MCF 10A (cell line): ENCODE measurements around the gene KCNJ16. TPM values are rescaled to one million over a fixed set of nuclear protein-coding genes. Genes with fewer than 3 reads are reported as not detected.
A peak's percentile ranks its signal among the peaks of the same experiment; 100 is the strongest.

Experiments
- BruUV-seq: library from RNA; stranded (reverse); fragments of 400-500 nt; replicated peaks from 2 replicates; lab custom pipeline; 2021; lab: Mats Ljungman, UMichigan
- CTCF ChIA-PET: fragments of 300-600 bp; sonication (Branson Sonifier 250); formaldehyde crosslinking; extraction: SDS; loops from one replicate; lab custom pipeline; 2021; ENCODE audit warnings: antibody characterized with exemption, inconsistent platforms; lab: Yijun Ruan, JAX
- POLR2A ChIA-PET: fragments of 300-600, 350-650 bp; sonication (Branson Sonifier 250); formaldehyde crosslinking; extraction: SDS; loops from one replicate; lab custom pipeline; 2020; ENCODE audit warnings: antibody characterized with exemption, inconsistent platforms; lab: Yijun Ruan, JAX
- DNase-seq: peaks from one replicate; pipeline ENCODE4 v3.0.0-alpha.2; 2018; ENCODE audit not compliant: unreplicated experiment
- H3K27ac Mint-ChIP-seq: one replicate; pipeline ENCODE4 v1.8.0; 2022; ENCODE audit warnings: mild to moderate bottlenecking, low read depth, mixed read lengths; ENCODE audit not compliant: unreplicated experiment
- H3K27me3 Mint-ChIP-seq: one replicate; pipeline ENCODE4 v1.8.0; 2022; ENCODE audit warnings: mixed read lengths; ENCODE audit not compliant: insufficient read depth, unreplicated experiment
- H3K36me3 Mint-ChIP-seq: one replicate; pipeline ENCODE4 v1.8.0; 2022; ENCODE audit warnings: mild to moderate bottlenecking, moderate library complexity, mixed read lengths; ENCODE audit not compliant: insufficient read depth, unreplicated experiment
- H3K4me1 Mint-ChIP-seq: one replicate; pipeline ENCODE4 v1.8.0; 2022; ENCODE audit warnings: mixed read lengths; ENCODE audit not compliant: insufficient read depth, unreplicated experiment
- H3K4me3 Mint-ChIP-seq: one replicate; pipeline ENCODE4 v1.8.0; 2022; ENCODE audit warnings: mild to moderate bottlenecking, moderate library complexity, mixed read lengths; ENCODE audit not compliant: unreplicated experiment
- H3K9me3 Mint-ChIP-seq: one replicate; pipeline ENCODE4 v1.8.0; 2022; ENCODE audit warnings: mixed read lengths; ENCODE audit not compliant: unreplicated experiment
- intact Hi-C: fragments of 100-400 bp; cut with micrococcal nuclease; formaldehyde crosslinking; loops from 2 replicates; pipeline ENCODE4 v1.14.1; 2022
- total RNA-seq: library from RNA; stranded (reverse); gene quantifications from 2 replicates; pipeline ENCODE4 v1.2.3, GENCODE V29; 2022
- TF ChIP-seq, protein P1 (sequence below): fragments of 200-600 bp; IDR thresholded peaks from one replicate; pipeline ENCODE4 v1.8.0; 2022; ENCODE audit warnings: antibody characterized with exemption, mild to moderate bottlenecking; ENCODE audit not compliant: unreplicated experiment

The KCNJ16 gene
- total RNA-seq, 1 experiment from 2014 or later = 0.42 TPM

DNA sequence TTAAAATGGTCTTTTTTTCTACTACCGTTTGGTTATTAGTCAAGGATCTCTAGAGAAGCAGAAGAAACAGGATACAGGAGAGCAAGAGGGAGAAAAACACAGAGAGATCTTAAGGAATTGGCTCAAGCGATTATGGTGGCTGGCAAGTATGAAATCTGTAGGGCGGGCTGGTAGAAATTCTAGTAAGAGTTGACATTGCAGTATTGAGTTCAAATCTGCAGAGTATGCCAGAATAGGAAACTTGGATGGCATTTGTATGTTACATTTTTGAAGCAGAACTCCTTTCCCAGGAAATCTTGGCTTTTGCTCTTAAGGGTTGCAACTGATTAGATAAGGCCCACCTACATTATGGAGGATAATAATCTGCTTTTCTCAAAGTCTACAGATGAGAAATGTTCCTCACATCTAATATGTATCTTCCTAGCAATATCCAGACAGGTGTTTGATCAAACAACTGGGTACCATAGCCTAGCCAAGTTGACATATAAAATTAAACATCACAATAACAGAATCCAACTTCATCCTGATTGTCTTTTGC is 4.0 kb downstream of the KCNJ16 start:
- intact Hi-C loops = no loop called here
- H3K4me1 Mint-ChIP-seq = peaks cover 45% of the 10 kb centered on the region
- CTCF ChIA-PET = interaction anchor here (0.7 kb wide), 1 partner anchor 256 kb away, joined by 3 read pairs; no protein-coding TSS in a partner anchor
- H3K9me3 Mint-ChIP-seq = no peaks in the 10 kb centered on the region
- POLR2A ChIA-PET = no interaction called here
- no peaks in the 10 kb centered on the region for H3K36me3 Mint-ChIP-seq
- BruUV-seq = no TSS peak
- no peak overlapping the region for H3K27ac Mint-ChIP-seq
- H3K27me3 Mint-ChIP-seq = no peaks in the 10 kb centered on the region
- TF ChIP-seq, protein P1, sequence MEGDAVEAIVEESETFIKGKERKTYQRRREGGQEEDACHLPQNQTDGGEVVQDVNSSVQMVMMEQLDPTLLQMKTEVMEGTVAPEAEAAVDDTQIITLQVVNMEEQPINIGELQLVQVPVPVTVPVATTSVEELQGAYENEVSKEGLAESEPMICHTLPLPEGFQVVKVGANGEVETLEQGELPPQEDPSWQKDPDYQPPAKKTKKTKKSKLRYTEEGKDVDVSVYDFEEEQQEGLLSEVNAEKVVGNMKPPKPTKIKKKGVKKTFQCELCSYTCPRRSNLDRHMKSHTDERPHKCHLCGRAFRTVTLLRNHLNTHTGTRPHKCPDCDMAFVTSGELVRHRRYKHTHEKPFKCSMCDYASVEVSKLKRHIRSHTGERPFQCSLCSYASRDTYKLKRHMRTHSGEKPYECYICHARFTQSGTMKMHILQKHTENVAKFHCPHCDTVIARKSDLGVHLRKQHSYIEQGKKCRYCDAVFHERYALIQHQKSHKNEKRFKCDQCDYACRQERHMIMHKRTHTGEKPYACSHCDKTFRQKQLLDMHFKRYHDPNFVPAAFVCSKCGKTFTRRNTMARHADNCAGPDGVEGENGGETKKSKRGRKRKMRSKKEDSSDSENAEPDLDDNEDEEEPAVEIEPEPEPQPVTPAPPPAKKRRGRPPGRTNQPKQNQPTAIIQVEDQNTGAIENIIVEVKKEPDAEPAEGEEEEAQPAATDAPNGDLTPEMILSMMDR = no peak
- DNase-seq = no peak
- no peak overlapping the region for H3K4me3 Mint-ChIP-seq

DNA sequence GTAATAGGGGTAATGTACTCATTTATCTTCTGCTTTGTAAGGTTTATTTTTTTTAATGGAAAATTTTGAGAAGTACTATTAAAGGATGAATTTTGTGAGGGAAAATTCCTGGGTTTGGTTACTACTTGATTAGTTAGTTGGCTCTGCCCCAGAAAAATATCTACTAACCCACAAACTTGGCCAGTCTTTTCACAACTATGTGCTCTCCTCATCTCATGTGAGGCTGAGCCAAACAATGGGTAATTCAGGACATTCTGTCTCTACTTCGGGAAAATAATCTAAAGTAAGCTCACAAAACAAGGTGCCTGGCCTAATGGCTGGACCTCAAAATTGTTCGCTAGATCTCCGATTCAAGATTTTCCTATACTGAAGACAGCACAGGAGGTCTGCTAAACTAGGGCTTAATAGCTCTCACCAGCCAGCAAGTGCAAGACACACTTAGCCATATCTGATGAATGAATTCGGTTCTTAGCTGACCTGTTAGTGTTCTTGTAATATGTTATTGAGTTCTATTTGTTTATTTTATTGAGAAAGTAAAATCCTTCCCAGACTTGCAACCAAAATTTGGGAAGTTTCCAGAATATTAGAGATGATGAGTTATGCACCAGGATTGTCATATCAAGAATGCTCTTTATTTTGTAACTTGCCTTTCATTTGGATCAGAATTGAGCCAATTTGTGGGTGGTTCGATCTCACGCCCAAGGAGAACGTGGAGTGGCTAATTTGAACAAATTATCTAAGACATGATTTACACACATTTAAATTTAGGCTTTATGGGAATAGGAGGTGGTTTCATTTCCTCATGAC is 5.7 kb downstream of the KCNJ16 start:
- Mint-ChIP-seq H3K36me3 (no peaks in the 10 kb centered on the region), H3K4me1 (peaks cover 45% of the 10 kb centered on the region), H3K9me3 (no peaks in the 10 kb centered on the region), H3K27ac (peak overlapping the region; percentile 88), H3K27me3 (no peaks in the 10 kb centered on the region), H3K4me3 (peak overlapping the region; percentile 41)
- ChIA-PET CTCF (no interaction called here), POLR2A (interaction anchor here (1.2 kb wide), 1 partner anchor 9 kb away, joined by 3 read pairs; no protein-coding TSS in a partner anchor)
- intact Hi-C loops = no loop called here
- no TSS peak for BruUV-seq
- DNase-seq = no peak
- TF ChIP-seq, protein P1 = no peak

DNA sequence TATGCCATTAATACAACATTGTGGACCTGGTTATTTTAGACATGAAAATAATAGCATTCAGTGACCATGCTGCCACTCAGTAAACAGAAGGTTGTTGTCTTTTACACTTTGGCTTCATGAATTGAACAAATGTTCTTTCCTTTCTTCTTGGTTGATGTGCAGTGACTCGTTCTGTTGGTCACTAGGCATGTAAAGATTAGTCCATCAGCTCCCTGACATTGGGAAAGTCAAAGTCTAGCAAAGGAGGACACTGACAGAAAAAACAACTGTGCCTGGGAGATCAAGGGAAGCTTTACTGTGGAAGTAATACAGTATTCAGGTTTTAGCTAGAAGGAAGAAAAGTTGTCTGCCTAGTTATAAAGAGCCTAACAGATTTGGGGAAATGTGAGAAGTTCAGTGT is 6.9 kb downstream of the KCNJ16 start:
- no peak for DNase-seq

DNA sequence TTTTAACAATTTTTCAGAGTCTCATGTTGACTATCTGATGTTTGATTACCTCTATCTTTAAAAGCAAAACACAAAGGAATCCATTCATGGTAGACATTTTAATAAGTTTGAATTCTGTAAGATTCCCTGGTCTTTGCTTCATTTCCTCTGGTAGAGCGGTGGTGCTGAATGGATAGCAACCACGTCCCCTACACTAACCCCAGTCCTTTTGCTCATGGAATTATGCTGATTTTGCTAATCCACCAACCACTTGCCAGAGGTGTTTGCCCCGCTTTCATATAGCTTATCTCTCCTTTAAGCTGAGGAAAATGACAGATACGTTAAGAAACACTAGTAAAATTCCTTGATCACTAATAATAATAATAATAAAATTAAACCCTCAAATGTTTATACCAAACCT is 9.5 kb downstream of the KCNJ16 start:
- Mint-ChIP-seq H3K27ac (no peak overlapping the region), H3K4me1 (peaks cover 26% of the 10 kb centered on the region), H3K36me3 (no peaks in the 10 kb centered on the region), H3K4me3 (no peak overlapping the region), H3K27me3 (no peaks in the 10 kb centered on the region), H3K9me3 (no peaks in the 10 kb centered on the region)
- TF ChIP-seq, protein P1 = no peak
- BruUV-seq = no TSS peak
- CTCF ChIA-PET = interaction anchor here (0.7 to 0.9 kb wide), 3 partner anchors 55 to 525 kb away, joined by 3 to 5 read pairs (median 3); no protein-coding TSS in a partner anchor
- intact Hi-C loops = no loop called here
- DNase-seq = no peak
- POLR2A ChIA-PET = no interaction called here

More for the DNA sequence above, 6.9 kb downstream of the KCNJ16 start:
- ChIA-PET CTCF (no interaction called here), POLR2A (interaction anchor here (1.2 kb wide), 2 partner anchors 8 to 9 kb away, joined by 3 read pairs; no protein-coding TSS in a partner anchor)
- intact Hi-C loops = no loop called here
- Mint-ChIP-seq H3K4me1 (peaks cover 36% of the 10 kb centered on the region), H3K4me3 (no peak overlapping the region), H3K9me3 (no peaks in the 10 kb centered on the region), H3K27ac (peak overlapping the region; percentile 88), H3K27me3 (no peaks in the 10 kb centered on the region), H3K36me3 (no peaks in the 10 kb centered on the region)
- BruUV-seq = no TSS peak
- TF ChIP-seq, protein P1 = no peak
